NT2/D1 (cell line): Measurements from ENCODE around the gene SLC25A13.

Experiments
- YY1 ChIP-seq: IDR thresholded peaks from 2 replicates; pipeline ENCODE4 v1.6.1; 2011; ENCODE audit not compliant: insufficient read length, insufficient read depth
- ZNF274 ChIP-seq: IDR thresholded peaks from 2 replicates; pipeline ENCODE4 v1.6.1; 2011; ENCODE audit warnings: mild to moderate bottlenecking, low read depth, low read length

DNA sequence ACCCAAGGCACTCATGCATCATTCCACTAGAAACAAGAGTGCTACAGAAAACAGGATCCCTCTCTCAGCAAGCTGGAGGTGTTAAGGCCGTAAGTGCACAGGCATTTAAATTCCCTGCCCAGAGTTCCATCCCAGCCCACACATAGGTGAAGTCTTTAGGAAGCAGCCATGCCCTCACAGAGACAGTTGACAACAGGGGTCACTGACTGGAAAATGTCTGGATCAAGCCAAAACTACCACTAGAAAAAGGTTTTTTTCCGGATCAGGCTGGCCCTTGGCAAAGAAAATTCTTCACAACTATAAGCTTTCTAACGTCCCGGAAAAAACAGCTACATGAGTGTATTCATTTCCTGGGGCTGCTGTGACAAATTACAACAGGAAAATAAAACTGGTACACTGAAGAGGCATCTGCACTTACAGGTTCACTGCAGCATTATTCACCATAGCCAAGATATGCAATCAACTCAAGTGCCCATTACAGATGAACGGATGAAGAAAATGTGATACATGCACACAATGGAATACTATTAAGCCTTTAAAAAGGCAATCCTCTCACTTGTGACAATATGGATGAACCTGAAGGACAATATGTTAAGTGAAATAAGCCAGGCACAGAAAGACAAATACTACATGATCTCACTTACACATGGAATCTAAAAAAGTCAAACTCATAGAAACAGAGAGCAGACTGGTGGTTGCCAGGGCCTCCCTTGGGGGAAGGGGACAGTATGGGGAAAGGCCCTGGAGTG, 52.5 kb downstream of the SLC25A13 start:
- TF ChIP-seq ZNF274 = no peak
- TF ChIP-seq YY1 = no peak
